Fibroblast of mammary gland (primary cell): ENCODE measurements around the gene SMIM24.
"Not testable (repeated sequence)": the region's sequence is repeated elsewhere in the genome, so short reads cannot be mapped to it uniquely, and the experiment has no call there.

Source experiments
- DNase-seq: peaks from one replicate; pipeline ENCODE4 v3.0.0-alpha.2; 2010; ENCODE audit warnings: low read depth
- H3K4me3 ChIP-seq: 2 replicates; pipeline ENCODE4 v1.5.1; 2011; ENCODE audit warnings: low read depth, mild to moderate bottlenecking, low read length, moderate library complexity; ENCODE audit not compliant: control insufficient read depth
- TF ChIP-seq, protein P1 (sequence below): conservative IDR thresholded peaks from 2 replicates; pipeline ENCODE4 v1.5.1; 2011; ENCODE audit warnings: low read depth, low read length, inconsistent platforms; ENCODE audit not compliant: control insufficient read depth, insufficient read depth

SMIM24 gene

GRCh38 chr19:3452171-3452941 lies 28.0 kb downstream of the SMIM24 start:
- no peak for DNase-seq
- TF ChIP-seq, protein P1, sequence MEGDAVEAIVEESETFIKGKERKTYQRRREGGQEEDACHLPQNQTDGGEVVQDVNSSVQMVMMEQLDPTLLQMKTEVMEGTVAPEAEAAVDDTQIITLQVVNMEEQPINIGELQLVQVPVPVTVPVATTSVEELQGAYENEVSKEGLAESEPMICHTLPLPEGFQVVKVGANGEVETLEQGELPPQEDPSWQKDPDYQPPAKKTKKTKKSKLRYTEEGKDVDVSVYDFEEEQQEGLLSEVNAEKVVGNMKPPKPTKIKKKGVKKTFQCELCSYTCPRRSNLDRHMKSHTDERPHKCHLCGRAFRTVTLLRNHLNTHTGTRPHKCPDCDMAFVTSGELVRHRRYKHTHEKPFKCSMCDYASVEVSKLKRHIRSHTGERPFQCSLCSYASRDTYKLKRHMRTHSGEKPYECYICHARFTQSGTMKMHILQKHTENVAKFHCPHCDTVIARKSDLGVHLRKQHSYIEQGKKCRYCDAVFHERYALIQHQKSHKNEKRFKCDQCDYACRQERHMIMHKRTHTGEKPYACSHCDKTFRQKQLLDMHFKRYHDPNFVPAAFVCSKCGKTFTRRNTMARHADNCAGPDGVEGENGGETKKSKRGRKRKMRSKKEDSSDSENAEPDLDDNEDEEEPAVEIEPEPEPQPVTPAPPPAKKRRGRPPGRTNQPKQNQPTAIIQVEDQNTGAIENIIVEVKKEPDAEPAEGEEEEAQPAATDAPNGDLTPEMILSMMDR = no peak
- no peak overlapping the region for H3K4me3 ChIP-seq

- H3K4me3 ChIP-seq = no peak overlapping the region
- no peak for DNase-seq
Measured at GRCh38 chr19:3451451-3451866, 28.9 kb downstream of the SMIM24 start.

GRCh38 chr19:3450796-3451411 lies 29.4 kb downstream of the SMIM24 start:
- TF ChIP-seq, protein P1 = no peak
- no peak overlapping the region for H3K4me3 ChIP-seq
- peak; percentile 100 for DNase-seq

More at GRCh38 chr19:3451451-3451866, 28.9 kb downstream of the SMIM24 start:
- TF ChIP-seq, protein P1 = no peak

DNA sequence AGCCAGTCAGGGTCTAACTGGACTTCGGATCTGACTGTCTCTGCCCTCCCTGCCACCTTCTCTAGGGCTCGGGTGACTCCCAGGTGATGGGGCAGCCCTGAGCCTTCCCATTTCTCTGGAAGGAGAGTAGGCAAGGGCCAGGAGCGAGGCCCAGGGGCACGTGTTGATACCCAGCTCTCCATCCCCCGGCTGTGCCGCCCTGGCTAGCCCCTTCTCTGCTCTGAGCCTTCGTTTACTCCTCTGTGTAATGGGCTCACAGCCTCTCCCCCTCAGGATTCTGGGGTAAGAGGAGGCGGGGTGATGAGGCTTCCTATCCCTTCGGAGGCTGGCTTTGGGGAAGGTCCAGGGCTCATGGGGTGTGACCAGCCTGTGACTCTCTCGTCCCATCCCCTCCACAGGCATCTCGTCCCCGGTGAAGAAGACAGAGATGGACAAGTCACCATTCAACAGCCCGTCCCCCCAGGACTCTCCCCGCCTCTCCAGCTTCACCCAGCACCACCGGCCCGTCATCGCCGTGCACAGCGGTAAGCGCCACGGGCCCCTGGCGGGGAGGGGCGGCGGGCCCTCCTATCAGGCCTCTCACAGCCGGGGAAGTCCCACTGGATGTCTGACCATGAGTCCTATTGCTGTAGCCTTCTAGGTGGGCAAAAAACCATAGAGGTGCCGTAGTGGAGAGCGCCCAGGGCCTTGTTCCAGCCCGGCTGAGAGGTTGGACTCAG lies 31.6 kb downstream of the SMIM24 start:
- no peak overlapping the region for H3K4me3 ChIP-seq
- DNase-seq = no peak
- TF ChIP-seq, protein P1 = no peak

DNA sequence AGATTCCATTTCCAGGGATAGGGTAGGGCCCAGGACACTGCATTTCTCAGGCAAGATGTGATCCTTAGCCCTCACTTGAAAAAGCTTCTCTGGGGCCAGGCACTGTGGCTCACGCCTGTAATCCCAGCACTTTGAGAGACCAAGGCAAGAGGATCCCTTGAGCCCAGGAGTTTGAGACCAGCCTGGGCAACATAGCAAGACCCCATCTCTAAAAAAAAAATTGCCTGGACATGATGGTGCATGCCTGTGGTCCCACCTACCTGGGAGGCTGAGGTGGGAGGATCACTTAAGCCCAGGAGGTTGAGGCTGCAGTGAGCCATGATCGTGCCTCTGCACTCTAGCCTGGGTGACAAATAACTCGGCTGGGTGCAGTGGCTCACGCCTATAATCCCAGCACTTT lies 33.7 kb downstream of the SMIM24 start:
- not testable (repeated sequence) for H3K4me3 ChIP-seq, DNase-seq

GRCh38 chr19:3444695-3445234 lies 35.6 kb downstream of the SMIM24 start:
- DNase-seq = no peak
- TF ChIP-seq, protein P1 = no peak
- H3K4me3 ChIP-seq = no peak overlapping the region
